GM23338 (cell line): ENCODE measurements around the gene GRAMD4. TPM values are rescaled to one million over a fixed set of nuclear protein-coding genes. Genes with fewer than 3 reads are reported as not detected.

ENCODE experiments used
- ATAC-seq: fragments of 200-7000 bp; cut with Tn5 transposase; 3 replicates; pipeline ENCODE4 v1.9.1; 2020
- DNase-seq: peaks from one replicate; pipeline ENCODE4 v3.0.0-alpha.2; 2015; ENCODE audit warnings: low spot score
- H2AFZ ChIP-seq: fragments of 200-600 bp; sonication (generic); 2 replicates; pipeline ENCODE4 v1.8.0; 2016; ENCODE audit warnings: antibody characterized with exemption, mild to moderate bottlenecking, moderate library complexity
- H3F3A ChIP-seq: fragments of 200-600 bp; sonication (generic); replicated peaks from 2 replicates; pipeline ENCODE4 v1.8.0; 2017; ENCODE audit warnings: antibody characterized with exemption, mixed run types, low read depth
- H3K27ac ChIP-seq: fragments of 200-600 bp; sonication (generic); 2 replicates; pipeline ENCODE4 v1.6.1; 2016; ENCODE audit warnings: low read depth
- H3K27me3 ChIP-seq: fragments of 200-600 bp; sonication (generic); 2 replicates; pipeline ENCODE4 v1.8.0; 2016; ENCODE audit warnings: mild to moderate bottlenecking, mixed run types, moderate library complexity; ENCODE audit not compliant: insufficient read depth
- H3K36me3 ChIP-seq: fragments of 200-600 bp; sonication (generic); 2 replicates; pipeline ENCODE4 v1.8.0; 2016; ENCODE audit warnings: mild to moderate bottlenecking; ENCODE audit not compliant: insufficient read depth
- H3K4me1 ChIP-seq: fragments of 200-600 bp; sonication (generic); 2 replicates; pipeline ENCODE4 v1.8.0; 2016; ENCODE audit warnings: mild to moderate bottlenecking, moderate library complexity; ENCODE audit not compliant: insufficient read depth
- H3K4me2 ChIP-seq: fragments of 200-600 bp; sonication (generic); 2 replicates; pipeline ENCODE4 v1.7.1; 2017; ENCODE audit warnings: mixed run types
- H3K4me3 ChIP-seq: fragments of 200-600 bp; sonication (generic); 2 replicates; pipeline ENCODE4 v1.6.1; 2016; ENCODE audit warnings: mixed run types
- H3K79me2 ChIP-seq: fragments of 200-600 bp; sonication (generic); replicated peaks from 2 replicates; pipeline ENCODE4 v1.8.0; 2017; ENCODE audit warnings: mild to moderate bottlenecking; ENCODE audit not compliant: insufficient read depth
- H3K9me2 ChIP-seq: fragments of 200-600 bp; sonication (generic); 2 replicates; pipeline ENCODE4 v1.8.0; 2017; ENCODE audit not compliant: insufficient read depth
- H4K20me1 ChIP-seq: fragments of 200-600 bp; sonication (generic); replicated peaks from 2 replicates; pipeline ENCODE4 v1.8.0; 2017; ENCODE audit warnings: mild to moderate bottlenecking; ENCODE audit not compliant: insufficient read depth
- H3K27ac Mint-ChIP-seq: 2 replicates; pipeline ENCODE4 v1.8.0; 2020; ENCODE audit warnings: inconsistent platforms, mild to moderate bottlenecking, moderate library complexity, mixed read lengths
- H3K27me3 Mint-ChIP-seq: 3 replicates; pipeline ENCODE4 v1.8.0; 2022; ENCODE audit warnings: low read depth, mild to moderate bottlenecking, moderate library complexity, mixed read lengths, inconsistent platforms; ENCODE audit not compliant: insufficient read depth, poor library complexity
- H3K36me3 Mint-ChIP-seq: 3 replicates; pipeline ENCODE4 v1.8.0; 2021; ENCODE audit warnings: low read depth, mild to moderate bottlenecking, inconsistent platforms, moderate library complexity, mixed read lengths
- H3K4me1 Mint-ChIP-seq: 3 replicates; pipeline ENCODE4 v1.8.0; 2020; ENCODE audit warnings: mild to moderate bottlenecking, inconsistent platforms, mixed read lengths
- H3K4me3 Mint-ChIP-seq: 3 replicates; pipeline ENCODE4 v1.8.0; 2021; ENCODE audit warnings: moderate library complexity, mild to moderate bottlenecking, inconsistent platforms, mixed read lengths
- H3K9me3 Mint-ChIP-seq: 3 replicates; pipeline ENCODE4 v1.8.0; 2020; ENCODE audit warnings: moderate library complexity, mild to moderate bottlenecking, inconsistent platforms, mixed read lengths
- CTCF ChIP-seq, 2 experiments: fragments of 200-600 bp in 1 of 2; sonication (generic) in 1 of 2; conservative IDR thresholded peaks; 2 replicates each; pipeline versions ENCODE4 v1.5.1 to v1.6.1; 2016 to 2017; ENCODE audit warnings: antibody characterized with exemption in 2 of 2, low read depth in 2 of 2, mild to moderate bottlenecking in 2 of 2, moderate library complexity in 1 of 2
- ETS1 ChIP-seq: IDR thresholded peaks from 2 replicates; pipeline ENCODE4 v1.6.1; 2016; ENCODE audit warnings: antibody characterized with exemption
- EZH2phosphoT487 ChIP-seq: fragments of 200-600 bp; sonication (generic); IDR thresholded peaks from one replicate; pipeline ENCODE4 v1.8.1; 2018; ENCODE audit warnings: antibody characterized with exemption; ENCODE audit not compliant: unreplicated experiment
- JUNB ChIP-seq: IDR thresholded peaks from one replicate; pipeline ENCODE4 v1.6.1; 2016; ENCODE audit warnings: antibody characterized with exemption; ENCODE audit not compliant: unreplicated experiment
- REST ChIP-seq: IDR thresholded peaks from one replicate; pipeline ENCODE4 v1.6.1; 2018; ENCODE audit warnings: antibody characterized with exemption; ENCODE audit not compliant: unreplicated experiment
- ZNF462 ChIP-seq: fragments of 250-450 bp; sonication (Bioruptor Pico); IDR thresholded peaks from 2 replicates; pipeline ENCODE4 v1.5.0; 2020; ENCODE audit warnings: mild to moderate bottlenecking, moderate library complexity
- polyA plus RNA-seq: library from polyadenylated mRNA; unstranded; fragments of >200 nt; fragmentation: Nextera tagmentation; extraction: Ambion mirVana; gene quantifications from 2 replicates; pipeline ENCODE4 v1.2.1, GENCODE V29; 2016
- total RNA-seq: library from RNA; depleted of rRNA; stranded (reverse); fragments of >200 nt; shearing (Covaris generic); gene quantifications from 2 replicates; pipeline ENCODE4 v1.2.3, GENCODE V29; 2014

Gene GRAMD4
- total and polyA plus RNA-seq, 2 experiments from 2014 or later: 2.7 to 81.8 TPM

- TF ChIP-seq ZNF462 (CRISPR knock-in tag): no peak
- TF ChIP-seq CTCF (conservative IDR thresholded peaks at IDR 0.05; ENCODE audit: low read depth in 2 of 2): no peak
These were observed 37.8 kb upstream of the GRAMD4 start (continued) for GRCh38 chr22:46582281-46582933.

GRCh38 chr22:46583571-46583970 is 36.6 kb upstream of the GRAMD4 start:
- Histone ChIP-seq H3K36me3 (no peaks in the 10 kb centered on the region), H3K4me3 (no peak overlapping the region), H4K20me1 (peaks cover under 1% of the 10 kb centered on the region; the same call in 1 of the 2 replicates), H3F3A (no peaks in the 10 kb centered on the region), H3K79me2 (peaks cover 49% of the 10 kb centered on the region), H3K4me1 (peaks cover 16% of the 10 kb centered on the region; the same call in 1 of the 2 replicates), H3K27me3 (0 out of 2 replicates have a peak, but pooled peaks cover under 1% of the 10 kb centered on the region), H3K9me2 (no peaks in the 10 kb centered on the region), H3K4me2 (no peak overlapping the region), H2AFZ (no peak overlapping the region), H3K27ac (no peak overlapping the region)
- no peaks in the 10 kb centered on the region for H3K9me3 Mint-ChIP-seq
- H3K27ac Mint-ChIP-seq: no peak overlapping the region
- H3K4me3 Mint-ChIP-seq: no peak overlapping the region
- H3K36me3 Mint-ChIP-seq: no peaks in the 10 kb centered on the region
- H3K27me3 Mint-ChIP-seq: peaks cover 21% of the 10 kb centered on the region
- peaks cover 61% of the 10 kb centered on the region for H3K4me1 Mint-ChIP-seq
- ATAC-seq (no peak), DNase-seq (no peak)
- TF ChIP-seq ETS1 (no peak), CTCF (conservative IDR thresholded peaks at IDR 0.05; ENCODE audit: low read depth in 2 of 2) (no peak), EZH2phosphoT487 (no peak), JUNB (no peak), REST (no peak)
